Left forelimb (tissue), 1 donor: ENCODE results near the gene DXO.
"Not testable (repeated sequence)": the region's sequence is repeated elsewhere in the genome, so short reads cannot be mapped to it uniquely, and the experiment has no call there.

Experiments
- DNase-seq: peaks from one replicate; pipeline ENCODE4 v3.0.0-alpha.2; 2018; ENCODE audit warnings: low spot score

DXO gene

GRCh38 chr6:31980195-31980876 is 8.4 kb upstream of the DXO start:
- peak; percentile 48 for DNase-seq

GRCh38 chr6:31979238-31979898 is 7.4 kb upstream of the DXO start:
- DNase-seq, result no peak

- no peak for DNase-seq
These were observed 6.9 kb upstream of the DXO start for GRCh38 chr6:31978831-31979230.

GRCh38 chr6:31977816-31978431 is 6.0 kb upstream of the DXO start:
- DNase-seq, result no peak

GRCh38 chr6:31976065-31976464 is 4.1 kb upstream of the DXO start:
- not testable (repeated sequence) for DNase-seq

- DNase-seq, result no peak
These were observed 892 bp upstream of the DXO start for GRCh38 chr6:31972709-31973350.

GRCh38 chr6:31971279-31971992 is 502 bp downstream of the DXO start:
- DNase-seq, result no peak

GRCh38 chr6:31970604-31971271 is 1.2 kb downstream of the DXO start:
- no peak for DNase-seq

- no peak for DNase-seq
These were observed 2.0 kb downstream of the DXO start for GRCh38 chr6:31969712-31970603.

GRCh38 chr6:31968791-31969711 is 2.9 kb downstream of the DXO start:
- DNase-seq, result no peak

GRCh38 chr6:31968326-31968725 is 3.6 kb downstream of the DXO start:
- no peak for DNase-seq

- DNase-seq, result no peak
These were observed 4.0 kb downstream of the DXO start for GRCh38 chr6:31967926-31968320.

- DNase-seq, result no peak
These were observed 4.7 kb downstream of the DXO start for GRCh38 chr6:31966997-31967925.

GRCh38 chr6:31966506-31966905 is 5.4 kb downstream of the DXO start:
- no peak for DNase-seq

GRCh38 chr6:31965700-31966099 is 6.2 kb downstream of the DXO start:
- no peak for DNase-seq

- DNase-seq, result no peak
These were observed 8.0 kb downstream of the DXO start for GRCh38 chr6:31963921-31964320.

- DNase-seq, result no peak
These were observed 10.3 kb downstream of the DXO start for GRCh38 chr6:31961616-31962015.
